Activated CD4-positive, CD25-positive, alpha-beta regulatory T cell treated with anti-CD3 and anti-CD28 coated beads, Interleukin-2, amount 50 U/mL, for 24 hours (primary cell): ENCODE measurements around the gene TBL3.

Source experiments
- ATAC-seq, 2 donors: fragments of 150-1000 bp; cut with Tn5 transposase; one replicate each; pipeline ENCODE4 v1.10.0; 2021; ENCODE audit warnings: mild to moderate bottlenecking in 1 of 2, moderate library complexity in 1 of 2

The TBL3 gene

DNA sequence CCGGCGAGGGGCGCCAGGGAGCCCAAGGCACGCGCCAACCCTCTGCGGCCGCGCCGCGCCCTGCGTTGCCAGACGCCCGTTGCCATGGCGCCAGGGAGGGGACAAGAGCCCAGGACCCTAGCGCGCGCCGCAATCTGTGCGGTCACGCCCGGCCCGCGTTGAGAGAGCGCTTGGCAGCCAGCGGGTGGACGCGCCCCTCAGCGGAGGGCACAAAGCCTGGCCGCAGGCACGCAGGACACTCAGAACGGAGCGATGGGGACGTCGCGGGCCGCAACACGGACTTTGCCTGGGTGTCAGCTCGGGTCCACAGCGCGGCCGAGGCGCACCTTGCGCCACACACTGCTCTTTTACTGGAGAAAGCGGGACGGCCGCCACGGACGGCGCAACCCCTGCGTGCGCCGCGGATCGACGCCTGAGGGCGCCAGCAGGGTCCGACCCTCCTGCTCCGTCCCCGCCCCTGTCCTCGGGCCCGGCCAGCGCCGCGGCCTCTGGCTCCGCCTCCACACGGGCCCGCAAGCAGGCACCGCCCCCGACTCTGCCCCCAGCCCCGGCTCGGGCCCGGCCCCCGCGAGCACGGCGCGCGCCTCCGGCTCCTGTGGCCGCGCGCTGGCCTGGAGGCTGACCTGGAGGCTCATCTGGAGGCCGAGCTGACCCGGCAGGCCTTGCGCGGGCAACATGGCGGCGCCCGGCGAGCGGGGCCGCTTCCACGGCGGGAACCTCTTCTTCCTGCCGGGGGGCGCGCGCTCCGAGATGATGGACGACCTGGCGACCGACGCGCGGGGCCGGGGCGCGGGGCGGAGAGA, 11.9 kb downstream of the TBL3 start, which contains the start of gene GFER:
Gene GFER (plus strand): TSS at position 650 of the 803 bp plus-strand sequence. CDS start 26 bp downstream, at position 676.
- peak; percentile 75 to 79 for ATAC-seq

DNA sequence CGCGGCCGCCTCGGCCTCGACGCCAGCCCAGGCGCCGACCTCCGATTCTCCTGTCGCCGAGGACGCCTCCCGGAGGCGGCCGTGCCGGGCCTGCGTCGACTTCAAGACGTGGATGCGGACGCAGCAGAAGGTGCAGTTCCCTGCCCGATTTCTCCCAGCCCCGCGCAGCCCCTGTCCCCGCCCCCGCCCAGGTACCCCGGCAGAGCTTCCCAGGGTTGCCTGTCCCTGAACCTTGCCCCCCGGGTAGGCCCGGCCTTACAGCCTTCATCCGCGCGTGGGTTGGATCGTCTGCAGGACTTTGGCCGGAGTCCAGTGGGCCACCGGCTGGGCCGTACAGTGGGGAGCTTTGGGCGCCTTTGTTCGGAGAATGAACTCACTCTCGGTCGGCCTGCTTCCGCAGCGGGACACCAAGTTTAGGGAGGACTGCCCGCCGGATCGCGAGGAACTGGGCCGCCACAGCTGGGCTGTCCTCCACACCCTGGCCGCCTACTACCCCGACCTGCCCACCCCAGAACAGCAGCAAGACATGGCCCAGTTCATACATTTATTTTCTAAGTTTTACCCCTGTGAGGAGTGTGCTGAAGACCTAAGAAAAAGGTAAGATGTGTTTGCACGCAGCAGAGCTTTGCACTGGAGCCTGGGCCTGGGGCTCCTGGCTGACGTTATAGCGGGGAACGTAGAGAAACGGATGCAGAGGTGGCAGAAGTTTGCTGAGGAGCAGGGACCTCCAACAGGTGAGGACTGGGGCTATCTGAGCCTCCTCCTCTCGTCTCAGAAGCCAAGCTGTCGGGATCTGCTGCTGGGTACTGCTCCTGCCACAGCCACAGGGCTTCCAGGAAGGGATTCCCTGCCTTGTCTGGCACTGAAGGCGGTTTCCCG, 12.7 kb downstream of the TBL3 start:
- peak; percentile 14 to 16 for ATAC-seq

DNA sequence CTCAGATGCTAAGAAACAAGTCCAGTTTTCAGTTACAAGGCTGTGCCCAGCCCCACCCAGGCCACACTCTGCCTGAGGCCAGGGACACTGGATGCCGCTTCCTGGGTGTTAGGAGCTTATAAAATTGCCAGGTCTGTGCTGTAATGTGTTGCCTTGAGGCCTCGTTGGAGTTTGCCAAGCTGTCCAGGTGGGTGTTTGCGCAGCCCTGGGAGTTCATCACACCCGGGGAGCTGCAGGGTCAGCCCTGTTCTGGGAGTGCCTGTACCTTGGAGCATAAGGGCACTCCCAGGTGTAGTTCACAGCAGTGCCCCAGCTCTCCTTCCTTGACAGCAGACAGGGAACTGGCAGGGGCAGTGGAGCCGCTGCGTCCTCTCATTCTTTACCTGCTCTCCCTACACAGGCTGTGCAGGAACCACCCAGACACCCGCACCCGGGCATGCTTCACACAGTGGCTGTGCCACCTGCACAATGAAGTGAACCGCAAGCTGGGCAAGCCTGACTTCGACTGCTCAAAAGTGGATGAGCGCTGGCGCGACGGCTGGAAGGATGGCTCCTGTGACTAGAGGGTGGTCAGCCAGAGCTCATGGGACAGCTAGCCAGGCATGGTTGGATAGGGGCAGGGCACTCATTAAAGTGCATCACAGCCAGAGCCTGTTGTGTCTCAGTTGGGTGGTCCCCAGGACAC, 13.8 kb downstream of the TBL3 start:
- ATAC-seq, result no peak

GRCh38 chr16:1987198-1987597, 15.3 kb downstream of the TBL3 start:
- no peak for ATAC-seq

- ATAC-seq, result no peak
Observed at GRCh38 chr16:1989209-1990100, 17.6 kb downstream of the TBL3 start, which contains the start of gene SYNGR3. Gene SYNGR3 (plus strand): TSS chr16:1989970. CDS start chr16:1990103, 133 bp downstream.

GRCh38 chr16:1990101-1990350, 18.2 kb downstream of the TBL3 start:
- ATAC-seq, result no peak

GRCh38 chr16:1990351-1991134, 18.7 kb downstream of the TBL3 start:
- ATAC-seq, result no peak

DNA sequence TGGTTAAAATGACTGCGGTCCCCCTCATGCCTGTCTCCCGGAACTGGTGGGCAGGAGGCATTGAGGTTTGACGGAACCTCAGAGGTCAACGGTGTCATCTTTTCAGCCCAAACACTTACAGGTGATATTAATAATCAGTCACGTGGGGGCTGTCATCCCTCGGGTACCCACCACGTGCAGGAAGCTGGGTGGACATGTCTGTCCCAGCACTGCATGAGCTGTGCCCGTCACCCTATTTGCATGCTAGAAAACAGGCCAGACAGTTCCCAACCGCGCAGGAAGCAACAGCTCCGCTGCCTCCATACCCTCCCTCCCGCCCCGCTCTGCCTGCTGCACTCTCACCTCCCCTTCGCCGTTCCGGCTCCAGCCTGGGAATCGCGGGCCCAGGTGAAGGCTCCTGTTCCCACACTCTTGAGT, 19.3 kb downstream of the TBL3 start:
- ATAC-seq, result peak; percentile 26 to 31

DNA sequence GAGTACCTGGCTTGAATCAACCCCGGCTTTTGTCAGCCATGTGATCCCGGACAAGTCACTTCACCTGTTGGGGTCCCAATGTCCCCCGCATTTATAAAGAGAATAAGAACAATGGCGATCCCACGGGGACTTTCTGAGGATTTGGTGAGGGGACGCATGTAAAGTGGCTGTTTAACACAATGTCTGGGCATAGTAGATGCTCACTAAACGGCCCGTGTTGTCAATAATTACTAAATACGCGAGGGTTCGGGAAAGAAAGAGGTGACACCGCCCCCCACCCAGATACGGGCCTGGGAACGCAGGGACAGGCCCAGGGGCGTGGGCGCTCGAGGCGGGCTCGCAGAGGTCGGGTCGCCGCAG, 19.7 kb downstream of the TBL3 start:
- ATAC-seq, result no peak

DNA sequence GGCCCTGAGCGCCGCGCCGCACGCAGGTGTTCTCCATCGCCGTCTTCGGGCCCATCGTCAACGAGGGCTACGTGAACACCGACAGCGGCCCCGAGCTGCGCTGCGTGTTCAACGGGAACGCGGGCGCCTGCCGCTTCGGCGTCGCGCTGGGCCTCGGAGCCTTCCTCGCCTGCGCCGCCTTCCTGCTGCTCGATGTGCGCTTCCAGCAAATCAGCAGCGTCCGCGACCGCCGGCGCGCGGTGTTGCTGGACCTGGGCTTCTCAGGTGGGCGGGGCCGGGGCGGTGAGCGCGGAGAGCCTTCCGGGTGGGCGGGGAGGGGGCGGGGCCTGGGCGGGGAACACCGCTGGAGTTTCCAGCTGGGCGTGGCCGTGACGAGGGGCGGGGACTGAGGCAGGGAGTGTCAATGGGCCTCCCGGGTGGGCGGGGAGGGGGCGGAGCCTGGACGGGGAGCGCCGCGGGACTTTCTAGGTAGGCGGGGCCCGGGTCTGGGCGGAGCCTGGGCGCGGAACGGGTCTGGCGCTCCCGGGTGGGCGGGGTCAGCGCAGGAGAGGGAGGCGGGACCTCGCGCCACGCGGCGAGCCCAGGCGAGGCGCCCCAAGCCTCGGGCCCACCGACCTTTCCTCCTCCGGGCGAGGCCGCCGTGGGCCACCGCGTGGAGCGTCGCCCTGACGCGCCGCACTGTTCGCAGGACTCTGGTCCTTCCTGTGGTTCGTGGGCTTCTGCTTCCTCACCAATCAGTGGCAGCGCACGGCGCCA, 20.3 kb downstream of the TBL3 start:
- ATAC-seq, result peak; percentile 64 to 69

- no peak for ATAC-seq
Observed at GRCh38 chr16:1992704-1993317, 21.0 kb downstream of the TBL3 start.

GRCh38 chr16:1993731-1994131, 21.9 kb downstream of the TBL3 start:
- no peak for ATAC-seq

DNA sequence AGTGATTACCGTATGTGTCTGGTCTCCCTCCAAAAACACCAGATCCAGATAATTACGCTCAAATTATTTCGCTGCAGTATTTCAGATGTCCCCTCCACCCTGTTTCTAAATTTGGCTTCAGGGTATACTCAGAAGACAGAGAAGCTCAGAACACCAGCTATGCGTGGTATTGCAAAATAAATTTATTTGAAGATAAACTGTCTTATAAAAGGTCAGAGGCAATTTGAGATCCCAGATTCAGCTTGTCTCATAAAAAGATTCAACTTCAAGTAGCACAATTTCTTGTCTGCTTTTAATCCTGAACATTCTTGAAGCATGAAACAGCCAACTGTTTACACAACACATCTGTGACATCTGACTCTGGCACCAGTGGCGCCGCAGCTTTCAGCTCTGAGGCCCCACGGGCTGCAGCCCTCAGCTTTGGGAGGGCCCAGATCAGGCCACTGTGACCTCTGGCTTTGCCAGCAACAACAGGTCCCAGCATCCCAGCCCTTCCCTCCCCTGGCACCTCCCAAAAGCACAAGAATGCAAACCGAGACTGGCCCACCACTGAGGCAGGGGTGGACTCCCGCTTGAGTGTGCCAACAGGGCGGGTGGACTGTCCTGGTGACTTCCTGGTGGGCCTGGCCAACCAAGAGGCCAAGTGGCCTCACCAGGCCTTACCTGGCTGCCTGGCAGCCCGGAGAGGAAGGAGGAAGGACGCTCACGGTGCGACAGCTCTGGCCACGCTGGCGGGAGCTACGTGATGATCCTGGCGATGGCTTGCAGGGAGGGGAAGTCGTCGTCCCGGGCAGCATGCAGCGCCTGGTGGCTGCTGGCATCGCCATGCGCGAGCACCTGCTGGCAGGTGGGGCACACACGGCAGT, 25.9 kb downstream of the TBL3 start:
- ATAC-seq, result no peak

DNA sequence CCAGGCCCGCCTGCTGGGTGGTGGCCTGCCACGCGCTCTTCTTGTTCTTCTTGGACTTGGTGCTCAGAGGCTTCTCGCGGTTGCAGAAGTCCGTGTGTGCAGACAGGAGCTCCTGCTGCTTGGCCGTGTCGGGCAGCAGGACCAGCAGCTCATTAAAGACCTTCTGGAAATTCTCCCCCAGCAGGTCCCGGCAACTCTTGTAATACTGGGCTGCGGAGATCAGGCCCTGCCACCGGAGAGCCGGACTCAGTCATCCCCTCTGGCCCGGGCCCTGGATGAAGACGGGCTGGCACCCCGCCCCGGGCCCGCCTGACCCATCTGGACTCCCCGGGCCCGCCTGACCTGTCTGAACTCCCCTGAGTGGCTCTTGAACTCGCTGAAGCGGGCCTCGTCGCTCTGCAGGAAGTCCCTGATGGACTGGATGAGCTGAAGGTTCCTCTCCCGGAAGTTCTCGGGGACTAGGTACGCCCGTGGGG, 26.5 kb downstream of the TBL3 start:
- ATAC-seq, result no peak

DNA sequence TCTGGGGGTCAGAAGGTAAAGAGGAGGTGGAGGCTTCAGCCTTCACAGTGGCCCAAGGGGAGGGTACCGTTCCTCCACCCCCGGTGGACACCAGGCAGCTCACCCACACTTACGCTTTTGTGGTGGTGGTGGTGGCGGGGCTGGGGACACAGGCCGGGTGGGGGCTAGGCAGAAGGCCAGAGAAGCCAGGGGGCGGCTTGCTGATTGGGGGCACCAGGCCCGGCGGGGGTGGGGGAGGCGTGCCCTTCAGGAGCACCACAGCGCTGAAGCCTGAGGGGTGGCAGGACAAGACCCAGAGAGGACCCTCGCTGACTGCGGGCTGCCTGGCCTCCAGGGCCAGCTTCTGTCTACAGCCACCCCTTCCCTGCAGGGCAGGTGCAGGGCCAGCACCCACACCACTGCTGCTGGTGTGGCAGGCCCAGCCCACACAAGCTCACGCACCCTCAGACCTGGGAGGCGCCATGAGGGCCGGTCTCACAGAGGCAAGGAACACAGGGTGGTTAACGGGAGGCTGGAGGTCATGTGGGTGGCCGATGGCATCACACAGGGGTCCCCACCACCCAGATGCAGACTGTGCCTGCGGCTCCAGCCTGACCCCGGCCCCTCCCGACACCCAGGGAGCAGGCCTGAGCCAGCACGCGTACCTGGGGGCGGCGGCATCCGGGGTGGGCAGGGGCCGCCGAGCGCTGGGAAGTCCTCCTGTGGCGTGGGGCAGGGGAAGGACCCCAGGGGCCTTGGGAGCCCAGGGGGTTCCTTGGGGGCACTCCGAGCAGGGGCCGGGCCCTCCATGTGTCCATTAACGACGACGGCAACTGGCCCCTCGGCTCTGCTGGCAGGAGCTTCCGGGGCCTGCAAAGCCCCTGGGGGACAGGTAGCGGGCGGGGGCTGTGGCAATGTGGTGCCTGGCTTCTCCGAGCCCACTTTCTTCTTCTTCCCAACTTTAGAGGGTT, 27.3 kb downstream of the TBL3 start:
- ATAC-seq, result no peak

GRCh38 chr16:1999866-2000514, 28.1 kb downstream of the TBL3 start:
- no peak for ATAC-seq

GRCh38 chr16:2001035-2001434, 29.2 kb downstream of the TBL3 start:
- no peak for ATAC-seq
